Common myeloid progenitor, CD34-positive (primary cell): ENCODE data around the gene PRM3.

ENCODE experiments used
- CTCF ChIA-PET: fragments of 350-600 bp; sonication (Branson Sonifier 250); formaldehyde crosslinking; loops from one replicate; lab custom pipeline; 2021; ENCODE audit warnings: antibody characterized with exemption; lab: Charles Lee
- POLR2A ChIA-PET: fragments of 350-600 bp; sonication (Branson Sonifier 250); formaldehyde crosslinking; loops from one replicate; lab custom pipeline; 2021; ENCODE audit warnings: antibody characterized with exemption; lab: Charles Lee
- DNase-seq, 3 donors: peaks; one replicate each; pipeline versions ENCODE4 v3.0.0 to v3.0.0-alpha.2; 2013
- H3K27ac ChIP-seq, 2 experiments: 1 replicate in 1 of 2; 2 replicates in 1 of 2; pipeline ENCODE4 v1.7.0; 2013; ENCODE audit warnings: inconsistent platforms in 2 of 2, low read length in 2 of 2, mild to moderate bottlenecking in 2 of 2, low read depth in 1 of 2, moderate library complexity in 1 of 2; ENCODE audit not compliant: severe bottlenecking in 2 of 2, insufficient read depth in 1 of 2, poor library complexity in 1 of 2
- H3K27me3 ChIP-seq, 5 experiments: replicated peaks in 2 of 5; 1 replicate in 3 of 5; 2 replicates in 2 of 5; pipeline versions ENCODE4 v1.6.1 to v1.7.0; 2013; ENCODE audit warnings: low read length in 4 of 5, mild to moderate bottlenecking in 2 of 5, moderate library complexity in 2 of 5, inconsistent platforms in 1 of 5; ENCODE audit not compliant: insufficient read depth in 5 of 5, control insufficient read depth in 4 of 5
- H3K36me3 ChIP-seq, 4 experiments: 1 replicate in 2 of 4; 2 replicates in 2 of 4; pipeline versions ENCODE4 v1.6.1 to v1.7.0; 2013; ENCODE audit warnings: low read length in 3 of 4, control low read depth in 1 of 4, mild to moderate bottlenecking in 1 of 4; ENCODE audit not compliant: control insufficient read depth in 4 of 4, insufficient read depth in 4 of 4
- H3K4me1 ChIP-seq, 4 experiments: 1 replicate in 3 of 4; 2 replicates in 1 of 4; pipeline versions ENCODE4 v1.6.1 to v1.7.1; 2013; ENCODE audit warnings: low read length in 3 of 4, mild to moderate bottlenecking in 3 of 4, control low read depth in 1 of 4, inconsistent platforms in 1 of 4, moderate library complexity in 1 of 4; ENCODE audit not compliant: control insufficient read depth in 4 of 4, insufficient read depth in 4 of 4; ENCODE audit errors: control extremely low read depth in 1 of 4
- H3K4me3 ChIP-seq, 7 experiments: 1 replicate in 4 of 7; 2 replicates in 3 of 7; pipeline versions ENCODE4 v1.5.1 to v1.7.0; 2013; ENCODE audit warnings: mild to moderate bottlenecking in 7 of 7, low read length in 6 of 7, moderate library complexity in 6 of 7, inconsistent platforms in 2 of 7, low read depth in 2 of 7, control low read depth in 1 of 7; ENCODE audit not compliant: insufficient read depth in 4 of 7, control insufficient read depth in 1 of 7; ENCODE audit errors: extremely low read depth in 1 of 7
- H3K9me3 ChIP-seq, 5 experiments: 1 replicate in 4 of 5; 2 replicates in 1 of 5; pipeline versions ENCODE4 v1.6.1 to v1.7.1; 2013; ENCODE audit warnings: low read length in 4 of 5, mild to moderate bottlenecking in 2 of 5, inconsistent platforms in 1 of 5, low read depth in 1 of 5, moderate library complexity in 1 of 5; ENCODE audit not compliant: control insufficient read depth in 4 of 5, insufficient read depth in 2 of 5; ENCODE audit errors: control extremely low read depth in 1 of 5
- WGBS: methylation state at CpG from one replicate; pipeline ENCODE4 v1.1.5; 2013; ENCODE audit not compliant: insufficient coverage; 5-methylcytosine and 5-hydroxymethylcytosine counted together

Gene PRM3

DNA sequence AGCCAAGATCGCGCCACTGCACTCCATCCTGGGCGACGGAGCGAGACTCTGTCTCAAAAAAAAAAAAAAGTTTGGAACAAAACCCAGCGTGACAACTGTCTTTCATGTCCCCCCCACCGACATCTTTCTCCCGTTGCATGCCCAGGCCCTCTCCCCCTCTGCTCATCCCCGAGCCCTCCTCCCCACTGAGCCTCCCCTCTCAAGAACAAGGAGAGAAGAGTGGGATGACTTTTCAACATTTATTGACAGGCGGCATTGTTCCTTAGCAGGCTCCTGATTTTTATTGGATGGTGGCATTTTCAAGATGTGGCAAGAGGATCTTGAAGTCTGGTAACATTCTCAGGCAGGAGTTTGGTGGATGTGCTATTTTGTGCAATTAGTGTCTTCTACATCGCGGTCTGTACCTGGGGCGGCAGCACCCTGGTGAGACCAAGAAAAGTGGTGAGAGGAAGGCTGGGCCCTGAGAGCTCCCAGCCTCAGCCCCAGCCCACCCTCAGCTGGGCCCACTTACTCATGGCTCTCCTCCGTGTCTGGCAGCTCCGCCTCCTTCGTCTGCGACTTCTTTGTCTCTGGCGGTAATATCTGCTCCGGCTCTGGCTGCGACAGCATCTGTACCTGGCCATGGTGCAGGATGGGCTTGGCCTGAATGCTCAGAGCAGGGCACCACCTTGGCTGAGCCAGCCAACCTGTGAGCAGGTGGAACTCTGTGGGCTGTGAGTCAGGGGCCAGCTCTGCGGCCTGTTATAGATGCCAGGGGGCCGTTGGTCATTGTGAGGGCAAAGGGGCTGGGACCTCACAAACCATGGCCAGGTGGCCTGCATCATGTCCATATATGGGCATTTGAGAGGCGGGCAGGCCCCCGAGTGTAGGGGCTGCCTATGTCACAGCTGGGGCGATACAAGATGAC is 7.4 kb upstream of the PRM3 start, which contains the start of gene PRM1:
PRM1 (minus strand) TSS at position 715 of the 907 bp plus-strand sequence; CDS start at position 623, 92 bp downstream.
- Histone ChIP-seq H3K9me3 (no peaks in the 10 kb centered on the region), H3K27ac (no peak within 1 kb of the TSS), H3K36me3 (no peaks in the 10 kb centered on the region), H3K4me3 (no peak within 1 kb of the TSS), H3K4me1 (peaks cover 5 to 12% (median 10%) of the 10 kb centered on the region in 4 experiments), H3K27me3 (peaks cover 0 to 3% (median 0%) of the 10 kb centered on the region in 5 experiments)
- POLR2A ChIA-PET: no interaction called here
- DNase-seq: no peak
- 95% methylated on average over 15 of the region's 25 CpGs for WGBS
- CTCF ChIA-PET: no interaction called here

- POLR2A ChIA-PET: no interaction called here
These were observed 5.5 kb upstream of the PRM3 start for GRCh38 chr16:11278681-11279628.

GRCh38 chr16:11277607-11278337 is 4.3 kb upstream of the PRM3 start:
- ChIA-PET CTCF (interaction anchor here (0.5 to 1.6 kb wide), 3 partner anchors 19 to 130 kb away, joined by 4 to 5 read pairs (median 4); partner anchors contain the start of gene SOCS1), POLR2A (no interaction called here)
- Histone ChIP-seq H3K27me3 (no peaks in the 10 kb centered on the region), H3K27ac (no peak overlapping the region), H3K9me3 (no peaks in the 10 kb centered on the region), H3K36me3 (no peaks in the 10 kb centered on the region), H3K4me1 (peaks cover 5 to 12% (median 10%) of the 10 kb centered on the region in 4 experiments), H3K4me3 (no peak overlapping the region)
- no peak for DNase-seq
- 97% methylated on average over 8 of the region's 12 CpGs for WGBS

More at GRCh38 chr16:11278681-11279628, 5.5 kb upstream of the PRM3 start:
- 77% methylated on average over 5 of the region's 7 CpGs for WGBS
- Histone ChIP-seq H3K27ac (no peak overlapping the region), H3K27me3 (no peaks in the 10 kb centered on the region), H3K9me3 (no peaks in the 10 kb centered on the region), H3K36me3 (no peaks in the 10 kb centered on the region), H3K4me3 (no peak overlapping the region), H3K4me1 (peaks cover 5 to 12% (median 10%) of the 10 kb centered on the region in 4 experiments)
- DNase-seq: peak in 2 of 3 donors; percentile 55 to 60
- CTCF ChIA-PET: interaction anchor here (0.9 to 1.2 kb wide), 3 partner anchors 10 to 22 kb away, joined by 3 read pairs; partner anchors contain the start of gene TNP2

DNA sequence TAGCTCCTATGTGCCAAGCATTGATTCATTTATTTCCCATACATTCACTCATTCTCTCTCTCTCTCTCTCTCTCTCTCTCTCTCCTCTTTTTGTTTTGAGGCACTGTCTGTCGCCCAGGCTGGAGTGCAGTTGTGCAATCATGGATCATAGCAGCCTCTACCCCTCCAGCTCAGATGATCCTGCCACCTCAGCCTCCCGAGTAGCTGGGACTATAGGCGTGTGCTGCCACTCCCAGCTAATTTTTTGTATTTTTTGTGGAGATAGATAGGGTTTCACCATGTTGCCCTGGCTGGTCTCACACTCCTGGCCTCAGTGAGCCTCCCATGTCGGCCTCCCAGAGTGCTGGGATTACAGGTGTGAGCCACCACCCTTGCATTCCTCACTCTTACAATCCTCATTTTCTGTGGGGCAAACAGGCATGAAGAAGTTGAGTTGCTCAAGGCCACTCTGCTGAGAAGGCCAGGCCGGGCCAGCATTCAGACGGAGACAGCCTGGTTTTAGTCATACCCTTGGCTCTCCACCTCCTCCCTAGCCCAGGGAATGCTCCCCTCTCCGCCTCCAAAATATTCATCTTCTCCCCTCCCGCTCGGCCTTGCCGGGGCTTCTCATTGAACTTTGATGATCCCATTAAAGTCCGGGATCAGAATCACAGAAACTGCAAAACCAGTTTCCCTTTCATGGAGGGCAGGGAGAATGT is 3.6 kb upstream of the PRM3 start:
- Histone ChIP-seq H3K27ac (no peak overlapping the region), H3K4me1 (peaks cover 5 to 12% (median 10%) of the 10 kb centered on the region in 4 experiments), H3K36me3 (no peaks in the 10 kb centered on the region), H3K9me3 (no peaks in the 10 kb centered on the region), H3K27me3 (no peaks in the 10 kb centered on the region), H3K4me3 (no peak overlapping the region)
- POLR2A ChIA-PET: no interaction called here
- DNase-seq: no peak
- CTCF ChIA-PET: interaction anchor here (0.5 to 1.6 kb wide), 3 partner anchors 20 to 317 kb away, joined by 3 to 5 read pairs (median 4); partner anchors contain the start of gene SOCS1
- 100% methylated on average over 4 of the region's 11 CpGs for WGBS

DNA sequence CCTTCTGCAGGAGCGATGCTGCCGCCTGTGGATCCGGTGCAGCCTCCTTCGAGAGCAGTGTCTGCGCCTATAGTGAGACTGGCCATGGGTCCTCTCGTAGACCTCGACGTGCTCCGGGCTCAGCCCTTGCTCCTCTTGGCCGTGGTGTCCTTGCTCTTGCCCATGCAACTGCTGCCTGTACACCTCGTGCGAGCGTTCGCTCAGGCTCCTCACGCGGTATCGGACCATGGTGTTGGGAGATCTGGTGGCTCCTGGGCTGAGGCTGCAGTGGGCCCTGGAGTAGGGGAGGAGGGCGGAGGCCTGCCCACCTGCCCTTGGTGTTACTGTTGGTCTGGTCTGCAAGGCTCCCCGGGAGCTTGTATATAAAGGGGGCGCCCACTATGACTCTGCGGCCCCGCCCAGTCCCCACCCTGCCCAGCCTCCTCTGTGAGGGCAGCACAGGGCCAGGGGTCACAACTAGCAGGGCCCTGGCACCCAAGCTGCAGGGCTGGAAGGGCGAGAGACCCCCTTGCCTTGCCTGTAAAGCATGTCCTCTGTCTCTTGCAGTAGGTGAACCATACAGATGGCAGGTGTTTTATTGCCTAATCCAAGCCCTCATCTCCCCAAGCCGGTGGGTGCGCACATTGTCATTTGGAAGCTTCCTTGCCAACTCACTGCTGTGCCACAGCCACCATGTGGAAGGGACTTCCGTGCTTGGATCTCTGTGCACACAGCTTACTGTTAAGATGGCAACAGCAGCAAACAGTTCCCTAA is 2.9 kb upstream of the PRM3 start, which contains the start of gene PRM2:
PRM2 (minus strand) TSS at position 338 of the 753 bp plus-strand sequence; CDS start at position 228, 110 bp downstream.
- ChIA-PET POLR2A (no interaction called here), CTCF (interaction anchor here (0.5 to 1.6 kb wide), 2 partner anchors 19 to 317 kb away, joined by 3 to 5 read pairs; partner anchors contain the start of gene SOCS1)
- H3K27me3 ChIP-seq: no peaks in the 10 kb centered on the region
- no peaks in the 10 kb centered on the region for H3K36me3 ChIP-seq
- WGBS: 98% methylated on average over 26 of the region's 26 CpGs
- H3K9me3 ChIP-seq: no peaks in the 10 kb centered on the region
- H3K4me3 ChIP-seq: no peak within 1 kb of the TSS
- peaks cover 5 to 12% (median 10%) of the 10 kb centered on the region in 4 experiments for H3K4me1 ChIP-seq
- no peak for DNase-seq
- no peak within 1 kb of the TSS for H3K27ac ChIP-seq
